SJCRH30 (cell line): ENCODE measurements around the gene IFNL1. TPM values are rescaled to one million over a fixed set of nuclear protein-coding genes. Genes with fewer than 3 reads are reported as not detected.
"Not testable (repeated sequence)": the region's sequence is repeated elsewhere in the genome, so short reads cannot be mapped to it uniquely, and the experiment has no call there.

Source experiments
- DNase-seq, 2 experiments: peaks; one replicate each; pipeline ENCODE4 v3.0.0-alpha.2; 2015 to 2020
- H3K27ac ChIP-seq: fragments of 250-450 bp; sonication (Bioruptor Pico); 2 replicates; pipeline ENCODE4 v1.5.1; 2020; ENCODE audit warnings: mild to moderate bottlenecking, moderate library complexity
- H3K27me3 ChIP-seq: fragments of 250-450 bp; sonication (Bioruptor Pico); 2 replicates; pipeline ENCODE4 v1.5.1; 2020; ENCODE audit warnings: mild to moderate bottlenecking, moderate library complexity
- H3K36me3 ChIP-seq: fragments of 250-450 bp; sonication (Bioruptor Pico); 2 replicates; pipeline ENCODE4 v1.5.1; 2020; ENCODE audit warnings: mild to moderate bottlenecking, moderate library complexity
- H3K4me1 ChIP-seq: fragments of 250-450 bp; sonication (Bioruptor Pico); 2 replicates; pipeline ENCODE4 v1.5.1; 2020; ENCODE audit warnings: mild to moderate bottlenecking, moderate library complexity
- H3K4me3 ChIP-seq: fragments of 250-450 bp; sonication (Bioruptor Pico); 2 replicates; pipeline ENCODE4 v1.5.1; 2020; ENCODE audit warnings: mild to moderate bottlenecking, moderate library complexity
- H3K9me3 ChIP-seq: fragments of 250-450 bp; sonication (Bioruptor Pico); replicated peaks from 2 replicates; pipeline ENCODE4 v1.5.1; 2020; ENCODE audit warnings: mild to moderate bottlenecking, moderate library complexity
- total RNA-seq: library from RNA; depleted of rRNA; stranded (reverse); fragments of >200 nt; shearing (Covaris generic); gene quantifications from 2 replicates; pipeline ENCODE4 v1.2.3, GENCODE V29; 2014

IFNL1 gene
- total RNA-seq, 1 experiment from 2014 or later: not detected

DNA sequence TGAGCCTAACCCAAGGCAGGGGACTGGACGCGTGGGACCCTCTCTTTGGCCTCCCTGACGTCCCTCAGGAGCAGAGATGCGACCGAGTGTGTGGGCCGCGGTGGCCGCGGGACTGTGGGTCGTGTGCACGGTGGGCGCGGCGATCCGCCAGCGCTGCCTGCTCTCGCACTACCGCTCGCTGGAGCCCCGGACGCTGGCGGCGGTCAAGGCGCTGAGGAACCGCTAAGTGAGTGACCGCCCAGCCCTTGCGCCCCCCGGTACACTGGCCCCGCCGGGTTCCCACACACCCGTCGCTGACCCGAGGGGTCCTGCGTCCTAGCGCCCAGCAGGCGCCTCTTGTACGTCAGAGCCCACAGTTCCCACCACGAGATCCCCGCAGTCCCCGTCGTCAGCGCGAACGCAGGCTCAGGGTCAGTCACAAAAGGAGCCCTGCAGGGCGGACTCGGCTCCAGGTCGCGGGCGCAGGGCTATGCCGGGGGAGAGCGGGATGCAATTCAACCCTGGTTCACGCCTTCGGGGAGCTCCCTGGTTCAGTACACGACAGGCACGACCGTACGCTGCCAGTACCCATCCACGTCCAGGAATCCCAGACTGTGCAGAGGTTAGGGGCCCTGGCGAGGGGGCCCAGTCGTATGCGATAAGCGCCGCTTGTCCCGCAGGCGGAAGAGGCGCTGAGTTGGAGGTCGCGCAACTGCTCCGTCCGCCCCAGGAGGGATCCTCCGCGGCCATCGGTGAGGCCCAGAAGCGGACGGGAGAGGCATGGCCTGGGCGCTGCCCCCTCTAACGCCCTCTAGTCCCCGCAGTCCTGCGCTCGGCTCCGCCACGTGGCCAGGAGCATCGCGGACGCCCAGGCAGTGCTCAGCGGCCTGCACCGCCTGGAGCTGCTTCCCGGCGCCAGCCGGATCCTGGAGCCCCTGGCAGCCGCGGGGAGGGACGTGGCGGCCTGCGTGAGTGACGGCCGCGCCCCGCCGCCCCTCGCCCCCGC lies 31.6 kb upstream of the IFNL1 start:
- no peak for DNase-seq
- Histone ChIP-seq H3K9me3 (no peaks in the 10 kb centered on the region), H3K4me3 (no peak overlapping the region), H3K4me1 (no peaks in the 10 kb centered on the region), H3K27me3 (no peaks in the 10 kb centered on the region), H3K27ac (no peak overlapping the region), H3K36me3 (no peaks in the 10 kb centered on the region)

DNA sequence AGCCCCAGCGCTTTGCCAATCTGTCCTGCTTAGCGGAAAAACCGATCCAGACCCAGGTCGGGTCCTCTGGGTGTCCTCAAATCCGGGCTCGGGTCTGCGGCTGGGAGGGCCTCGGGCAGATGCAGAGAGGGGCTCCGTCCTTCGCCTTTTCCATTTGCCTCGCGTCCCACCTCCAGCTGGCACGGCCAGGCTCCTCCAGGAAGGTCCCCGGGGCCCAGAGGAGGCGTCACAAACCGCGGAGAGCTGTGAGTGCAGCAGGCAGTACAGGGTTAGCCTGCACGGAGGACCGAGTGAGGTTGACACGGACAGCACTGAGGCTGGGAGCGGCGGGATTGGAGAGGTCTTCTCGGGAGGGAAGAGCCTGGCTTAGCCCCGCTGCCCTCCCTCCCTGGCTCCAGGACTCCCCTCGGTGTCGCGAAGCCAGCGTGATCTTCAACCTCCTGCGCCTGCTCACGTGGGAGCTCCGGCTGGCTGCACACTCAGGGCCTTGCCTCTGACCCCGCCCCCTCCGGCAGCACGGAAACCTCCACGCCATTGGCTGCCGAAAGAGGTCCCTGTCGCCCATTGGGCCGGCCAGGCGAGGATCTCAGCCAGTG lies 30.8 kb upstream of the IFNL1 start:
- H3K4me1 ChIP-seq: no peaks in the 10 kb centered on the region
- DNase-seq: no peak
- H3K27me3 ChIP-seq: 0 out of 2 replicates have a peak, but pooled peaks cover 3% of the 10 kb centered on the region
- H3K4me3 ChIP-seq: no peak overlapping the region
- no peak overlapping the region for H3K27ac ChIP-seq
- H3K9me3 ChIP-seq: no peaks in the 10 kb centered on the region
- H3K36me3 ChIP-seq: no peaks in the 10 kb centered on the region

DNA sequence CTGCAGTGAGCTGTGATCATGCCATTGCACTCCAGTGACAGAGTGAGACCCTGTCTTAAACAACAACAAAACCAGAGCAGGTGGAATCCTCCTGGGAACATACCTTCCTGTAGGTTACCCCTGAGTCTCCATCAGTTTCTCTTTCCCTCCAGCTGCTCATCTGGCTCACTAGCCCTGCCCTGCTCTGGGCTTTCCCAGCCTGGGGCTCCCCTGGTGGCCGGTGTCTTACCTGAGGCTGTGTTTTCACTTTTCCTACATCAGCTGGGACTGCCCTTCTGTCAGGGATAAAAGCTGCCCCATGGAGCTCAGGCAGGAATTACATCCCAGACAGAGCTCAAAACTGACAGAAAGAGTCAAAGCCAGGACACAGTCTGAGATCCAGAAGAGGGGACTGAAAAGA lies 28.1 kb upstream of the IFNL1 start, which contains the start of gene IFNL2:
IFNL2 (plus strand) TSS at position 312 of the 400 bp plus-strand sequence. CDS start 173 bp downstream, outside the sequence.
- H3K9me3 ChIP-seq, H3K27ac ChIP-seq, H3K4me1 ChIP-seq, DNase-seq, H3K36me3 ChIP-seq, H3K4me3 ChIP-seq, H3K27me3 ChIP-seq: not testable (repeated sequence)

DNA sequence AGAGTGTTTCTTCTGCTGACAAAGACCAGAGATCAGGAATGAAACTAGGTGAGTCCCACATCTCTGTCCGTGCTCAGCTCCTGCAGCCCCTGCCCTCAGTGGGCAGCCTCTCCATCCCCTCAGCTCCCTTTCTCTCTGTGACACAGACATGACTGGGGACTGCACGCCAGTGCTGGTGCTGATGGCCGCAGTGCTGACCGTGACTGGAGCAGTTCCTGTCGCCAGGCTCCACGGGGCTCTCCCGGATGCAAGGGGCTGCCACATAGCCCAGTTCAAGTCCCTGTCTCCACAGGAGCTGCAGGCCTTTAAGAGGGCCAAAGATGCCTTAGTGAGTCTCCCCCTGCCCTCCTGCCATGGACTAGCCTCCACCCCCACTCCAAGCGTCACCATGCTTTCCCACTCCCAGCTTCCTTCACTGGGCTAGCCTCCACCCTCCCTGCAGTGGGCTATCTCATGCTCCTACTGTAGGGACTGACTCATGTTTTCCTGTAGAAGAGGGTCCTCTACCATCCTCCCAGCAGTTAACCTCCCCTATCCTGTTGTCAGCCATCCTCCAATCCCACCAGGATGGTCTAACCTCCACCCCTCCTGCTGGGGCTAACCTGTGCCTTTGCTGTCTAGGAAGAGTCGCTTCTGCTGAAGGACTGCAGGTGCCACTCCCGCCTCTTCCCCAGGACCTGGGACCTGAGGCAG lies 27.5 kb upstream of the IFNL1 start:
- not testable (repeated sequence) for H3K27ac ChIP-seq, H3K4me3 ChIP-seq, H3K4me1 ChIP-seq, DNase-seq, H3K9me3 ChIP-seq, H3K36me3 ChIP-seq
- H3K27me3 ChIP-seq: peaks cover 11% of the 10 kb centered on the region; the same call in 1 of the 2 replicates

DNA sequence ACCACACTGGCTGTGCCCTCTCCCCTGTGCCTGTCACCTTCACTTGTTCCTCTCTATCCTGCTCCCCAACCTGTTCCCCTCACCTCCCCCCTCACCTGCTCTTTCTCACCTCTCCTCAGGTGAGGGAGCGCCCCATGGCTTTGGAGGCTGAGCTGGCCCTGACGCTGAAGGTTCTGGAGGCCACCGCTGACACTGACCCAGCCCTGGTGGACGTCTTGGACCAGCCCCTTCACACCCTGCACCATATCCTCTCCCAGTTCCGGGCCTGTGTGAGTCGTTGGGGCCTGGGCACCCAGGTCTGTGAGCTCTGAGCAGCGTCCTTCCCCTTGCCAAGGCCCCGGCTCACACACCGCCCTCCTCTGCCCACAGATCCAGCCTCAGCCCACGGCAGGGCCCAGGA lies 26.8 kb upstream of the IFNL1 start:
- H3K36me3 ChIP-seq, H3K27ac ChIP-seq, DNase-seq, H3K9me3 ChIP-seq, H3K4me3 ChIP-seq, H3K4me1 ChIP-seq: not testable (repeated sequence)
- H3K27me3 ChIP-seq: peaks cover 13% of the 10 kb centered on the region

DNA sequence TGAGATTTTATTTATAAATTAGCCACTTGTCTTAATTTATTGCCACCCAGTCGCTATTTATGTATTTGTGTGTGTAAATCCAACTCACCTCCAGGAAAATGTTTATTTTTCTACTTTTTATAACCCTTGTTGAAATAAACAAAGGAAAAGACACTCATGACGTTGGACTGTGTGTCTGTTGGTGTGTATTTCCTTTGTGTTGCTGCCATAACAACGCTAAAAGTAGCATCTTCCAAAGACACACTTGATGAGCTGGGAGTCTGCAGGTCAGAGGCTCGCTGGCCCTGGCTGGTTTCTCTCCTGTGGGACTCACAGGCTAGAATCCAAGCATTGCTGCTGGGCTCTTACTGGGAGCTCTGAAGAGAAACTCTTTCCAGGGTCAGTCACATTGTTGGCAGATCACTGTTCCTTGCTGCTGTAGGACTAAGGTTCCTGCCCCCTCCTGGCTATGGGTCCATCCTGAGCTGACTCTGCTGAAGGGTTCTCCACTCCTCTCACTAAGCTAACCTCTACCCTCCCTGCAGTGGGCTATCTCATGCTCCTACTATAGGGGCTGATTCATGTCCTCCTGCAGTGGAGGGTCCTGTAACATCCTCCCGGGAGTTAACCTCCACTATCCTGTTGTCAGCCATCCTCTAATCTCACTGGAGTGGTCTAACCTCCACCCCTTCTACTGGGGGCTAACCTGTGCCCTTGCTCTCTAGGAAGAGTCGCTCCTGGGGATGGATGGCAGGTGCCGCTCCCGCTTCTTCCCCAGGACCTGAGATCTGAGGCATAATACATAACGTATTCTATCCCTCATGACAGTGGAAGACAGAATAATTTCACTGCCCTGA lies 26.0 kb upstream of the IFNL1 start:
- DNase-seq: no peak
- no peak overlapping the region for H3K27ac ChIP-seq
- H3K9me3 ChIP-seq: no peaks in the 10 kb centered on the region
- no peaks in the 10 kb centered on the region for H3K4me1 ChIP-seq
- no peak overlapping the region for H3K4me3 ChIP-seq
- peaks cover 19% of the 10 kb centered on the region for H3K27me3 ChIP-seq
- no peaks in the 10 kb centered on the region for H3K36me3 ChIP-seq

DNA sequence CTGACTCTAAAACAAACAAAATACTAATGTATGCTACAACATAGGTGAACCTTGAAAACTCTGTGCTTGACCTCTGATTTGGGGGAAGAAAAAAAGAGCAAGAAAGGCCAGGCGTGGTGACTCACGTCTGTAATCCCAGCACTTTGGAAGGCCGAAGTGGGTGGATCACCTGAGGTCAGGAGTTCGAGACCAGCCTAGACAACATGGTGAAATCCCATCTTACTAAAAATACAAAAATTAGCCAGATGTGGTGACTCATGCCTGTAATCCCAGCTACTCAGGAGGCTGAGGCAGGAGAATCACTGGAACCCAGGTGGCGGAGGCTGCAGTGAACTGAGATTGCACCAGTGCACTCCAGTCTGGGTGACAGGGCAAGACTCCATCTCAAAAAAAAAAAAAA lies 22.3 kb upstream of the IFNL1 start:
- H3K4me3 ChIP-seq: not testable (repeated sequence)

DNA sequence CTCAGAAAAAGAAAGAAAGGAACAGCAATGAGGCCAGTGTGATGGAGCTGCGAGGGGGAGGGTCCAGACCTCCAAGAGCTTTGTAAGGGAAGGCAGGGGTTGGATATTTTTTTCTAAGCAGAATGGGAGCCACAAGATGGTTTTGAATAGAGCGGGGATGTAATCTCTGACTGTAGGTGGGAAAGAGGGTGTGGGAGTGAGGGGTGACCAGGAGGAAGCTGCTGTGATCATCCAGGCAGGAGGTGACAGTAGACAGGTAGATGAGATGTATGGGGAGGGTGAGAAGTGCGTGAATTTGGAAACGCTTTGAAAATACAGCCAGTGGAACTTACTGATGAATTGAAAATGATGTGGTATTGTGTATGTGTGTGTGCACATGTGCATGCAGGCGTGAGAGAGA lies 20.6 kb upstream of the IFNL1 start:
- H3K4me3 ChIP-seq: no peak overlapping the region
- H3K27ac ChIP-seq: no peak overlapping the region
- H3K27me3 ChIP-seq: peaks cover 30% of the 10 kb centered on the region
- no peak for DNase-seq
- no peaks in the 10 kb centered on the region for H3K4me1 ChIP-seq
- no peaks in the 10 kb centered on the region for H3K36me3 ChIP-seq
- H3K9me3 ChIP-seq: no peaks in the 10 kb centered on the region

More for the DNA sequence above, 22.3 kb upstream of the IFNL1 start:
- H3K27ac ChIP-seq, DNase-seq, H3K36me3 ChIP-seq, H3K9me3 ChIP-seq, H3K4me1 ChIP-seq: not testable (repeated sequence)
- peaks cover 34% of the 10 kb centered on the region for H3K27me3 ChIP-seq

DNA sequence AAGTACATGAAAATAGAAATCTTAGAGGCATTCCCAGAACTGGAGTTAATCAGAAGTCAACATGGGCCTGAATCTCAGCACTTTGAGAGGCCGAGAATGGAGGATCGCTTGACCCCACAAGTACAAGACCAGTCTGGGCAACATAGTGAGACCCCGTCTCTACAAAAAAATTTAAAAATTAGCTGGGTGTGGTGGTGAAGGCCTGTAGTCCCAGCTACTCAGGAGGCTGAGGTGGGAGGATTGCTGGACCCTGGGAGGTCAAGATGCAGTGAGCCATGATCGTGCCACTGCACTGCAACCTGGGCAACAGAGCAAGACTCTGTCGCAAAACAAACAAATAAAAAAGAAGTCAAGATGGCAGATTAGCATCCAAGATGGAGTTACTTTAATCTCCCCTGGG lies 19.5 kb upstream of the IFNL1 start:
- H3K27me3 ChIP-seq: peaks cover 29% of the 10 kb centered on the region
- no peak overlapping the region for H3K27ac ChIP-seq
- DNase-seq: no peak

DNA sequence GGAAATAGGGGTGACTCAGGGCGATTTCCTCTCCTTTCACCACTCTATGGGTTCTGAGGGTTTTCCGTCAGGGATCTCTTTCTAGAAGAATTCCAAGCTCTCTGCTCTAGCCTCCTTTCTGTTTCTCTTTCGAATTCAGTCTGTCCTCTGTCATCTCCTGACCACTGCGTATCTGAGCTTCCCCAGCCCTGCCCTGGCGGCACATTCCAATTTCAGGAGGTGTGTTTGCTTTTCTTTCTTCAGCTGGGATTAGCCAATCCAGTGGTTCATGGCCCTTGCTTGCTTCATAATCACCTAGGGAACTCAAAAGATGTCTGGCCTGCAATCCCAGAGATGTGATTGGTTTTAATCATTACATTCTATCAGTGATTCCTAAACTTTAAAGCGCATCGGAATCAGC lies 18.6 kb upstream of the IFNL1 start:
- no peaks in the 10 kb centered on the region for H3K9me3 ChIP-seq
- DNase-seq: no peak
- H3K27me3 ChIP-seq: peaks cover 29% of the 10 kb centered on the region
- H3K36me3 ChIP-seq: no peaks in the 10 kb centered on the region
- no peaks in the 10 kb centered on the region for H3K4me1 ChIP-seq
- no peak overlapping the region for H3K4me3 ChIP-seq
- no peak overlapping the region for H3K27ac ChIP-seq

More for the DNA sequence above, 19.5 kb upstream of the IFNL1 start:
- no peak overlapping the region for H3K4me3 ChIP-seq
- H3K4me1 ChIP-seq: no peaks in the 10 kb centered on the region
- no peaks in the 10 kb centered on the region for H3K36me3 ChIP-seq
- H3K9me3 ChIP-seq: no peaks in the 10 kb centered on the region

DNA sequence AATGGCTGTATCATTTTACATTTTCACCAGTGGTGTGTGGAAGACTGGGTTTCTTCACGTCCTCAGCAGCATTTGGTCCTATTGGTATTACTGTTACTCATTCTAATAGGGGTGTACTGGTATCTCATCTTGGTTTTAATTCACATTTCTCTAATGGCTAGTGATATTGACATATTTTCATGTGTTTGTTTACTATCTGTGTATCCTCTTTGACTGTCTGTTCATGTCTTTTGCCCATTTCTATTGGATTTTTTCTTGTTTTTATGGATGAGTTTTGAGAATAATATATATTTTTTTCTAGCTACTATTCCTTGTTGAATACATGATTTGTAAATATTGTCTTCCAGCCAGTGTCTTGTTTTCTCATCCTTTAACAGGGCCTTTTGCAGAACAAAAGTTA lies 14.2 kb upstream of the IFNL1 start:
- Histone ChIP-seq H3K36me3 (no peaks in the 10 kb centered on the region; the same call in 1 of the 2 replicates), H3K4me3 (no peak overlapping the region), H3K27ac (no peak overlapping the region), H3K9me3 (peaks cover 6% of the 10 kb centered on the region), H3K27me3 (peaks cover 4% of the 10 kb centered on the region; the same call in 1 of the 2 replicates), H3K4me1 (no peaks in the 10 kb centered on the region)
- no peak for DNase-seq

DNA sequence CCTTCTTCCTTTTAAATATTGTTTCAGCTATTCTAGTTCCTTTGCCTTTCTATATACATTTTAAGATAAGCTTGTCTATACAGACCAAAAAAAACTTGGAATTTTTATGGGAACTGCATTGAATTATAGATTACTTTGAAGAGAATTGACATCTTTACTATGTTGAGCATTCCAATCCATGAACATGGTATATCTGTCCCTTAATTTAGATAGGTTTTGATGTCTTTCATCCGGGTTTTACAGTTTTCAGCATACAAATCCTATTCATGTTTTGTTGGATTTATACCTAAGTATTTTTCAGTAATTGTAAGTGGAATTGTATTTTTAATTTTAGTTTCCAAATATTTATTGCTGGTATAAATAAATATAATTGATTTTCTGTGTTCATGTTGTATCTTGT lies 12.2 kb upstream of the IFNL1 start:
- peaks cover 6% of the 10 kb centered on the region for H3K9me3 ChIP-seq
- no peaks in the 10 kb centered on the region for H3K4me1 ChIP-seq
- no peaks in the 10 kb centered on the region; the same call in 1 of the 2 replicates for H3K36me3 ChIP-seq
- H3K27me3 ChIP-seq: no peaks in the 10 kb centered on the region
- H3K27ac ChIP-seq: no peak overlapping the region
- no peak overlapping the region for H3K4me3 ChIP-seq
- DNase-seq: no peak

DNA sequence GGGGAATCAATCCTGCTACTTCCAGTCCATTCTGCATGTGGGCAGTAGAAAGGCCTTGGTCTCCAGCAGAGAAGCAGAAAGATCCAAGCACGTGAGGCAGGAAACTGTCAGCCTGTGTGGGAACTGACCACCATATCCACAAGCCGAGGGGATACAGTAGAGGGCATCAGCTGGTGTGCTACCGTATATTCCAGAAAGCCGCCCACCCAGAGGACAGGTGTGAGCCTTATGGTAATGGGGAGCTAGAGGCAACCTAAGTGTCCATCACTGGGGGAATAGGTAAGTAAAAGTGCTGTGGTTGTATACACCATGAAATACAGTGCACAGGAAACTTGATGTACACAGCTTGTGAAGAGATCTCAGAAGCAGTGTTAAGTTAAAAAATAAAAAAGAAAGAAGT lies 2.8 kb upstream of the IFNL1 start:
- Histone ChIP-seq H3K27me3 (peaks cover 4% of the 10 kb centered on the region; the same call in 1 of the 2 replicates), H3K36me3 (no peaks in the 10 kb centered on the region), H3K4me1 (no peaks in the 10 kb centered on the region), H3K27ac (no peak overlapping the region), H3K4me3 (no peak overlapping the region), H3K9me3 (no peaks in the 10 kb centered on the region)
- no peak for DNase-seq

DNA sequence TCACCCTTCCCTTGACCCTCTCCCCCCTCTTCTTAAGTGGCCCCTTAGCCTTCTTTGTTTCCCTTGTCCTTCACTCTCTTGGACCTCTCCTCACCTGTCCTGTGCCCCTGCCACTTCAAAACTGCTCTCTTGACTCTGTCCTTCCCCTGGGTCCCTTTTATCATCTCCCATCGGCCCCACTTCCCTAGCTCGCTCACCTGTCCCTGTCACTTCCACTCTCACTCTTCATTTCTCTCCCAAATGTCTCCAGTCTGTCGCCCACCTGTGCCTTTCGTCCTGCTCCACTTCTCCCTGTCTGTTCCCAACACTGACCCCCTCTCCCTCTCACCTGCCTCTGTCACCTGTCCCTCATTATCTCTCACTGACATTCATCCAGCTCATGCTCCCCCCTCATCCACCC lies 699 bp downstream of the IFNL1 start:
- DNase-seq: peak in 1 of 2 experiments; percentile 40
- Histone ChIP-seq H3K9me3 (no peaks in the 10 kb centered on the region), H3K4me1 (no peaks in the 10 kb centered on the region), H3K36me3 (no peaks in the 10 kb centered on the region), H3K27me3 (peaks cover 15% of the 10 kb centered on the region; the same call in 1 of the 2 replicates), H3K27ac (no peak overlapping the region), H3K4me3 (no peak overlapping the region)
